GM23248 (cell line): ENCODE measurements around the gene E2F7. TPM values are rescaled to one million over a fixed set of nuclear protein-coding genes. Genes with fewer than 3 reads are reported as not detected.

Experiments
- DNase-seq: peaks from one replicate; pipeline ENCODE4 v3.0.0-alpha.2; 2015
- H2AFZ ChIP-seq: fragments of 200-600 bp; sonication (generic); 2 replicates; pipeline ENCODE4 v1.6.1; 2016; ENCODE audit warnings: antibody characterized with exemption
- H3F3A ChIP-seq: fragments of 200-600 bp; sonication (generic); 2 replicates; pipeline ENCODE4 v1.6.1; 2016; ENCODE audit warnings: mild to moderate bottlenecking, antibody characterized with exemption, mixed run types; ENCODE audit not compliant: insufficient read depth
- H3K27ac ChIP-seq: fragments of 200-600 bp; sonication (generic); 2 replicates; pipeline ENCODE4 v1.5.1; 2016; ENCODE audit warnings: mild to moderate bottlenecking
- H3K27me3 ChIP-seq: fragments of 200-600 bp; sonication (generic); replicated peaks from 2 replicates; pipeline ENCODE4 v1.6.1; 2016; ENCODE audit warnings: mild to moderate bottlenecking; ENCODE audit not compliant: insufficient read depth
- H3K36me3 ChIP-seq: fragments of 200-600 bp; sonication (generic); 2 replicates; pipeline ENCODE4 v1.6.1; 2016; ENCODE audit warnings: low read depth, mild to moderate bottlenecking
- H3K4me1 ChIP-seq: fragments of 200-600 bp; sonication (generic); 2 replicates; pipeline ENCODE4 v1.6.1; 2016; ENCODE audit warnings: mild to moderate bottlenecking; ENCODE audit not compliant: insufficient read depth
- H3K4me2 ChIP-seq: fragments of 200-600 bp; sonication (generic); one replicate; pipeline ENCODE4 v1.6.1; 2016; ENCODE audit warnings: mild to moderate bottlenecking; ENCODE audit not compliant: unreplicated experiment
- H3K4me3 ChIP-seq: fragments of 200-600 bp; sonication (generic); 2 replicates; pipeline ENCODE4 v1.5.1; 2016; ENCODE audit warnings: mild to moderate bottlenecking
- H3K79me2 ChIP-seq: fragments of 200-600 bp; sonication (generic); 2 replicates; pipeline ENCODE4 v1.6.1; 2016; ENCODE audit warnings: mild to moderate bottlenecking; ENCODE audit not compliant: insufficient read depth
- H3K9ac ChIP-seq: fragments of 200-600 bp; sonication (generic); 2 replicates; pipeline ENCODE4 v1.6.1; 2016; ENCODE audit warnings: mild to moderate bottlenecking
- H3K9me2 ChIP-seq: fragments of 200-600 bp; sonication (generic); 2 replicates; pipeline ENCODE4 v1.6.1; 2016; ENCODE audit warnings: mixed run types, mild to moderate bottlenecking, moderate library complexity; ENCODE audit not compliant: insufficient read depth
- H3K9me3 ChIP-seq: fragments of 200-600 bp; sonication (generic); one replicate; pipeline ENCODE4 v1.6.1; 2017; ENCODE audit warnings: low read depth
- H4K20me1 ChIP-seq: fragments of 200-600 bp; sonication (generic); 2 replicates; pipeline ENCODE4 v1.6.0; 2016; ENCODE audit not compliant: insufficient read depth
- EZH2 ChIP-seq: fragments of 200-600 bp; sonication (generic); IDR thresholded peaks from 2 replicates; pipeline ENCODE4 v1.6.1; 2018; ENCODE audit warnings: antibody characterized with exemption, mild to moderate bottlenecking; ENCODE audit not compliant: insufficient read depth, poor library complexity, severe bottlenecking
- EZH2phosphoT487 ChIP-seq: fragments of 200-600 bp; sonication (generic); IDR thresholded peaks from 2 replicates; pipeline ENCODE4 v1.6.1; 2018; ENCODE audit warnings: antibody characterized with exemption, moderate library complexity, mild to moderate bottlenecking, low read depth; ENCODE audit not compliant: insufficient read depth
- WGBS, 2 experiments: methylation state at CpG; one replicate each; pipeline ENCODE4 v1.1.6; 2015 to 2017; ENCODE audit warnings: low lambda C conversion rate in 2 of 2, low coverage in 1 of 2; ENCODE audit errors: missing lambda C conversion rate in 2 of 2; 5-methylcytosine and 5-hydroxymethylcytosine counted together
- in situ Hi-C: fragments of 300-500 bp; cut with MboI; formaldehyde crosslinking; loops from 2 replicates; pipeline ENCODE4 v1.15.0; 2020
- polyA plus RNA-seq: library from polyadenylated mRNA; unstranded; fragments of >200 nt; fragmentation: Nextera tagmentation; extraction: Ambion mirVana; gene quantifications from 2 replicates; pipeline ENCODE4 v1.2.1, GENCODE V29; 2016
- total RNA-seq: library from RNA; depleted of rRNA; stranded (reverse); fragments of >200 nt; shearing (Covaris generic); gene quantifications from 2 replicates; pipeline ENCODE4 v1.2.3, GENCODE V29; 2014

E2F7 gene
- total and polyA plus RNA-seq, 2 experiments from 2014 or later: 2.5 to 5.7 TPM

GRCh38 chr12:77003914-77004313 is 61.5 kb downstream of the E2F7 start:
- WGBS, 2 experiments: 65 to 77% methylated on average over 2 of the region's 2 CpGs
- in situ Hi-C loops: loop anchor here (25.0 kb wide), 1 partner anchor 392 kb away; no protein-coding TSS in a partner anchor
- H3K36me3 ChIP-seq: no peaks in the 10 kb centered on the region
- H3K4me3 ChIP-seq: no peak overlapping the region
- no peak overlapping the region for H2AFZ ChIP-seq
- no peak overlapping the region for H3K27ac ChIP-seq
- no peak for DNase-seq
- H3K4me2 ChIP-seq: no peak overlapping the region
- H3K4me1 ChIP-seq: 0 out of 2 replicates have a peak, but pooled peaks cover 6% of the 10 kb centered on the region
- H3K9me3 ChIP-seq: no peaks in the 10 kb centered on the region
- H3F3A ChIP-seq: no peaks in the 10 kb centered on the region
- H3K79me2 ChIP-seq: no peaks in the 10 kb centered on the region
- TF ChIP-seq EZH2: no peak
- TF ChIP-seq EZH2phosphoT487: no peak
- H4K20me1 ChIP-seq: no peaks in the 10 kb centered on the region
- H3K9me2 ChIP-seq: no peaks in the 10 kb centered on the region
- H3K9ac ChIP-seq: no peak overlapping the region
- H3K27me3 ChIP-seq: no peaks in the 10 kb centered on the region

- no peak overlapping the region for H3K4me2 ChIP-seq
- H3K4me3 ChIP-seq: no peak overlapping the region
- 6 to 10% methylated on average over 2 of the region's 2 CpGs for WGBS, 2 experiments
- DNase-seq: peak; percentile 37
- TF ChIP-seq EZH2phosphoT487: no peak
- H4K20me1 ChIP-seq: no peaks in the 10 kb centered on the region
- H3K79me2 ChIP-seq: no peaks in the 10 kb centered on the region
- H3K4me1 ChIP-seq: 0 out of 2 replicates have a peak, but pooled peaks cover 6% of the 10 kb centered on the region
- H3K27me3 ChIP-seq: no peaks in the 10 kb centered on the region
- no peak overlapping the region for H2AFZ ChIP-seq
- no peaks in the 10 kb centered on the region for H3F3A ChIP-seq
- H3K36me3 ChIP-seq: no peaks in the 10 kb centered on the region
- H3K9me2 ChIP-seq: no peaks in the 10 kb centered on the region
- no peak overlapping the region for H3K27ac ChIP-seq
- no peak overlapping the region for H3K9ac ChIP-seq
- in situ Hi-C loops: loop anchor here (25.0 kb wide), 1 partner anchor 391 kb away; no protein-coding TSS in a partner anchor
- H3K9me3 ChIP-seq: no peaks in the 10 kb centered on the region
These were observed 62.1 kb downstream of the E2F7 start for GRCh38 chr12:77003246-77003645.

DNA sequence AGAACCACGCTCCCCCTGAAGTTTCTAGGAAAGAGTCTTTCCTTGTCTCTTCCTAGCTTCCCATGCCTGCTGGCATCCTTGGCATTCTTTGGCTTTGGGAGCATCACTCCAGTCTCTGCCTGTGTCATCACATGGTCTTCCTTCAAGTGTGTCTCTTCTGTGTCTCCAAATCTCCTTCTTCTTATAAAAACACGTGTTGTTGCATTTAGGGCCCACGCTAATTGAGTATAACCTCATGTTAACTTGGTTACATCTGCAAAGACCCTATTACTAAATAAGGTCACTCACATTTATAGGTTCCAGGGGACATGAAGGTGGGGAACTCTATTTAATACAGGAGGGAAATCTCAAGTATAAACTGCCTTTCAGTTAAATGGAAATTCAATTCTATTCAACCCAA is 63.0 kb downstream of the E2F7 start:
- DNase-seq: no peak
- WGBS, 2 experiments: 82% methylated on average over 3 of the region's 3 CpGs
- in situ Hi-C loops: loop anchor here (25.0 kb wide), 1 partner anchor 390 kb away; no protein-coding TSS in a partner anchor

DNA sequence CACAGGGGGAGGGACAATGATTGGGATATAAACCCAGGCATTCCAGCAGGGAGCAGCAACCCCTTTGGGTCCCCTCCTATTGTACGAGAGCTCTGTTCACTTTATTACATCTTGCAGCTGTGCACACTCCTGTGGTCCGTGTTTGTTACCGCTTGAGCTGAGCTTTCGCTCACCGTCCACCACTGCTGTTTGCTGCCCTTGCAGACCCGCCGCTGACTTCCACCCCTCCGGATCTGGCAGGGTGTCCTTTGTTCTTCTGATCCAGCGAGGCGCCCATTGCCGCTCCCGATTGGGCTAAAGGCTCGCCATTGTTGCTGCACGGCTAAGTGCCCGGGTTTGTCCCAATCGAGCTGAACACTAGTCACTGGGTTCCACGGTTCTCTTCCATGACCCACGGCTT is 64.1 kb downstream of the E2F7 start:
- H3K9me3 ChIP-seq: no peaks in the 10 kb centered on the region
- no peaks in the 10 kb centered on the region for H3K27me3 ChIP-seq
- no peak overlapping the region for H3K27ac ChIP-seq
- WGBS, 2 experiments: 86 to 89% methylated on average over 18 of the region's 18 CpGs
- H3K79me2 ChIP-seq: no peaks in the 10 kb centered on the region
- no peak overlapping the region for H2AFZ ChIP-seq
- no peak overlapping the region for H3K9ac ChIP-seq
- no peaks in the 10 kb centered on the region for H3F3A ChIP-seq
- in situ Hi-C loops: loop anchor here (25.0 kb wide), 1 partner anchor 389 kb away; no protein-coding TSS in a partner anchor
- H3K4me2 ChIP-seq: no peak overlapping the region
- H3K36me3 ChIP-seq: no peaks in the 10 kb centered on the region
- no peaks in the 10 kb centered on the region for H3K9me2 ChIP-seq
- no peak for TF ChIP-seq EZH2
- TF ChIP-seq EZH2phosphoT487: no peak
- H3K4me3 ChIP-seq: no peak overlapping the region
- no peaks in the 10 kb centered on the region for H4K20me1 ChIP-seq
- H3K4me1 ChIP-seq: 0 out of 2 replicates have a peak, but pooled peaks cover 6% of the 10 kb centered on the region
- no peak for DNase-seq

More for the DNA sequence above, 63.0 kb downstream of the E2F7 start:
- Histone ChIP-seq H3K79me2 (no peaks in the 10 kb centered on the region), H4K20me1 (no peaks in the 10 kb centered on the region), H3K27me3 (no peaks in the 10 kb centered on the region), H3K4me3 (no peak overlapping the region), H3K4me1 (0 out of 2 replicates have a peak, but pooled peaks cover 6% of the 10 kb centered on the region), H3K9me3 (no peaks in the 10 kb centered on the region), H3K27ac (no peak overlapping the region), H3K36me3 (no peaks in the 10 kb centered on the region), H2AFZ (no peak overlapping the region), H3K9me2 (no peaks in the 10 kb centered on the region), H3F3A (no peaks in the 10 kb centered on the region), H3K4me2 (no peak overlapping the region), H3K9ac (no peak overlapping the region)
- TF ChIP-seq EZH2phosphoT487 (no peak), EZH2 (no peak)
